ENCODE results near the gene PROP1.

DNA sequence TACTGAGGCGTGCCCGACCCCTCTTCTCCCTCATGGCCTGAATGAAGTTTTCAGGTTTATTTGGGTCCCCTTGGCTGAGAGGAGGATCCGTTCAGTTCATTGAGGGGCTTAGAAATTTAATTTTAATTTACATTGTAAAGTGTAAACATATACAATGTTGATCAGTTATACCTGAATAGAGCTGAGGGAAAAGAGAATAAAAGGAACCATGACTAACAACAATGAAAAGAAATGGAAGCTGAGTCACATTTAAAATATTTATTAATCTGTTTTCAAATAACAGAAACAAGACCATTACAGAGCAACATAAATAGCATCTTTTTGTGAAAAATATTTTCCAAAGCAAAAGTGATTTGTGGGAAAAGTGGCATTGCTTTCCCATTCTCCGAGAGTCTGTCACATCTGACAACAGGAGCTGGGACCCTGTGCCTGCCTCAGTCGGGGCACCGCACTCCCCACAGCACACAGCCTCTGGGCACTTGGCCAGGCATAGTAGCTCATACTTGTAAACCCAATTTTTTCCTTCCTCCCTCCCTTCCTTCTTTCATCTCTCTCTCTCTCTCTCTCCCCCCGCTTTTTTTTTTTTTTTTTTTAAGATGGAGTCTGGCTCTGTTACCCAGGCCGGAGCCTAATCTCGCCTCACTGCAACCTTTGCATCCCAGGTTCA lies 28.7 kb downstream of the PROP1 start:
- TF ChIP-seq, protein P1, sequence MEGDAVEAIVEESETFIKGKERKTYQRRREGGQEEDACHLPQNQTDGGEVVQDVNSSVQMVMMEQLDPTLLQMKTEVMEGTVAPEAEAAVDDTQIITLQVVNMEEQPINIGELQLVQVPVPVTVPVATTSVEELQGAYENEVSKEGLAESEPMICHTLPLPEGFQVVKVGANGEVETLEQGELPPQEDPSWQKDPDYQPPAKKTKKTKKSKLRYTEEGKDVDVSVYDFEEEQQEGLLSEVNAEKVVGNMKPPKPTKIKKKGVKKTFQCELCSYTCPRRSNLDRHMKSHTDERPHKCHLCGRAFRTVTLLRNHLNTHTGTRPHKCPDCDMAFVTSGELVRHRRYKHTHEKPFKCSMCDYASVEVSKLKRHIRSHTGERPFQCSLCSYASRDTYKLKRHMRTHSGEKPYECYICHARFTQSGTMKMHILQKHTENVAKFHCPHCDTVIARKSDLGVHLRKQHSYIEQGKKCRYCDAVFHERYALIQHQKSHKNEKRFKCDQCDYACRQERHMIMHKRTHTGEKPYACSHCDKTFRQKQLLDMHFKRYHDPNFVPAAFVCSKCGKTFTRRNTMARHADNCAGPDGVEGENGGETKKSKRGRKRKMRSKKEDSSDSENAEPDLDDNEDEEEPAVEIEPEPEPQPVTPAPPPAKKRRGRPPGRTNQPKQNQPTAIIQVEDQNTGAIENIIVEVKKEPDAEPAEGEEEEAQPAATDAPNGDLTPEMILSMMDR (IDR thresholded peaks at IDR 0.05) = no peak
- TF ChIP-seq, protein P2, sequence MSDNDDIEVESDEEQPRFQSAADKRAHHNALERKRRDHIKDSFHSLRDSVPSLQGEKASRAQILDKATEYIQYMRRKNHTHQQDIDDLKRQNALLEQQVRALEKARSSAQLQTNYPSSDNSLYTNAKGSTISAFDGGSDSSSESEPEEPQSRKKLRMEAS (IDR thresholded peaks at IDR 0.05) = no peak
- no peak for TF ChIP-seq CEBPB (IDR thresholded peaks at IDR 0.05)
- TF ChIP-seq CHD2 (IDR thresholded peaks at IDR 0.05; ENCODE audit: low read length, partially characterized antibody) = no peak
- TF ChIP-seq POLR2A (IDR thresholded peaks at IDR 0.05; ENCODE audit: low read length) = no peak
- no peak for TF ChIP-seq NFE2L2 (conservative IDR thresholded peaks at IDR 0.05; ENCODE audit: low read length)
- no peak for TF ChIP-seq RFX5 (IDR thresholded peaks at IDR 0.05)
- TF ChIP-seq ZNF302 (CRISPR knock-in tag; IDR thresholded peaks at IDR 0.05) = no peak
- TF ChIP-seq MAZ (IDR thresholded peaks at IDR 0.05; ENCODE audit: borderline replicate concordance, low read depth, low read length) = no peak
- TF ChIP-seq BHLHE40 (IDR thresholded peaks at IDR 0.05; ENCODE audit: low read depth, low read length) = no peak
- no peak for TF ChIP-seq ESRRA (IDR thresholded peaks at IDR 0.05; ENCODE audit: borderline replicate concordance, low read length)
- TF ChIP-seq RAD21 (conservative IDR thresholded peaks at IDR 0.05 in 1 of 2, IDR thresholded peaks at IDR 0.05 in 1 of 2) = no peak
- no peak for TF ChIP-seq KDM1A (IDR thresholded peaks at IDR 0.05; ENCODE audit: low read depth)
- TF ChIP-seq, protein P3, sequence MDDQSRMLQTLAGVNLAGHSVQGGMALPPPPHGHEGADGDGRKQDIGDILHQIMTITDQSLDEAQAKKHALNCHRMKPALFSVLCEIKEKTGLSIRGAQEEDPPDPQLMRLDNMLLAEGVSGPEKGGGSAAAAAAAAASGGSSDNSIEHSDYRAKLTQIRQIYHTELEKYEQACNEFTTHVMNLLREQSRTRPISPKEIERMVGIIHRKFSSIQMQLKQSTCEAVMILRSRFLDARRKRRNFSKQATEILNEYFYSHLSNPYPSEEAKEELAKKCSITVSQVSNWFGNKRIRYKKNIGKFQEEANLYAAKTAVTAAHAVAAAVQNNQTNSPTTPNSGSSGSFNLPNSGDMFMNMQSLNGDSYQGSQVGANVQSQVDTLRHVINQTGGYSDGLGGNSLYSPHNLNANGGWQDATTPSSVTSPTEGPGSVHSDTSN (IDR thresholded peaks at IDR 0.05) = no peak

All from A549 (cell line).